GM20000 (cell line): ENCODE results near the gene RAP1GAP.

ENCODE experiments used
- DNase-seq: peaks from one replicate; pipeline ENCODE4 v3.0.0; 2012; ENCODE audit warnings: low spot score
- TF ChIP-seq, protein P1 (sequence below): IDR thresholded peaks from 2 replicates; pipeline ENCODE4 v1.5.1; 2012; ENCODE audit warnings: mild to moderate bottlenecking, control low read depth; ENCODE audit errors: extremely low read depth, missing control alignments

The RAP1GAP gene

DNA sequence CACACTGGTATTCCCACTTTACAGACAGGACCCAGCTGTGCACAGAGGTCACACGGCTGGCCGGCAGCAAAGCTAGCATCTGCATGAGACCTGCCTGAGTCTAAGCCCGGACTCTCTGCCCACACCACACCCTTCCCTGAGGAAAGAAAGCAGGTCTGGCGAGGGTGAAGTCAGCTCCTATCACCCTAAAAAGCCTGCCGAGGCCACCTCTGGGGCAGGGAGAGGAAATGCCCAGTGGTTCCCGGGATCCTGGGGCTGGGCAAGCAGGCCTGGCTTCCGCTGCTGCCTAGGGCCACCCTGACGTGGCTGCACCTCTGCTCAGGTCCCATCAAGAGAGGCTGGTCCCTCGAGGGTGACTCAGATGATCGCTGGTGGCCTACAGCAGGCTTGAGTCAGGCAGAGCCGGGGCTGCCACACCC lies 42.2 kb downstream of the RAP1GAP start:
- TF ChIP-seq, protein P1, sequence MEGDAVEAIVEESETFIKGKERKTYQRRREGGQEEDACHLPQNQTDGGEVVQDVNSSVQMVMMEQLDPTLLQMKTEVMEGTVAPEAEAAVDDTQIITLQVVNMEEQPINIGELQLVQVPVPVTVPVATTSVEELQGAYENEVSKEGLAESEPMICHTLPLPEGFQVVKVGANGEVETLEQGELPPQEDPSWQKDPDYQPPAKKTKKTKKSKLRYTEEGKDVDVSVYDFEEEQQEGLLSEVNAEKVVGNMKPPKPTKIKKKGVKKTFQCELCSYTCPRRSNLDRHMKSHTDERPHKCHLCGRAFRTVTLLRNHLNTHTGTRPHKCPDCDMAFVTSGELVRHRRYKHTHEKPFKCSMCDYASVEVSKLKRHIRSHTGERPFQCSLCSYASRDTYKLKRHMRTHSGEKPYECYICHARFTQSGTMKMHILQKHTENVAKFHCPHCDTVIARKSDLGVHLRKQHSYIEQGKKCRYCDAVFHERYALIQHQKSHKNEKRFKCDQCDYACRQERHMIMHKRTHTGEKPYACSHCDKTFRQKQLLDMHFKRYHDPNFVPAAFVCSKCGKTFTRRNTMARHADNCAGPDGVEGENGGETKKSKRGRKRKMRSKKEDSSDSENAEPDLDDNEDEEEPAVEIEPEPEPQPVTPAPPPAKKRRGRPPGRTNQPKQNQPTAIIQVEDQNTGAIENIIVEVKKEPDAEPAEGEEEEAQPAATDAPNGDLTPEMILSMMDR: no peak
- no peak for DNase-seq

DNA sequence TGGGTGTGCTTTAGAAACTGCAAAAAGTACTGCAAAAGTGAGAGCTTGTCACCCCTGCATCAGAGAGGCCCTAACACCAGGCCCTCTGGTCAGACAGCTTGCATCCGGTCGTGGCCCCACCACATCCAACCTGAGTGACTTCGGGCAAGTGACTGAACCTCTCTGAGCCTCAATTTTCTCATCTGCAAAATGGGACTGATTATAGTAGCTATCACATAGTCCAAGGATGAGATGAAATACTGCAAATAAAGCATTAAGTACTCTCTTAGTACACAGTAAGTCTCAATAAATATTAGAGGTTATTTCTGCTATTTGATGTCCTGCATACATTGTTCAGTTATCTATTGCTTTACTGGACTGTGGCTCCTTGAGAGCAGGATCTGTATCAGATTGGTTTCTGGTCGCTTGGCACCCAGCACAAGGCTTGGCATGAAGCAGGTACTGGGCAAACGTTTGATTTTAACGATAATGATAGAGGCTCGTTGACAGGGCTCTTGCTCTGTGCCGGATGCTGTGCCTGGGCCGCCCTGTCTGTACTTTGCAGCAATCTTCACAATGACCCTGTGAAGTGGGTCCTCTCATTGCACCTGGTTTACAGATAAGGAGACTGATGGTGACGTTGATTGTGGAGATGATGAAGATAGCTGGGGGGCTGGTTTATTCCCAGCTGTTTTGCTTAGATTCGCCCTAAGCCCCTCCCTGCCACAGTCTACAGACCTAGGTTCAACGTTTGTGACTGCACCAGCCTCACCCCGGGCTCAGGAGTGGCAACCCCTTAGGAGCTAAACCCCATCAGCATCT lies 43.6 kb downstream of the RAP1GAP start:
- TF ChIP-seq, protein P1: no peak
- no peak for DNase-seq

- DNase-seq: no peak
- TF ChIP-seq, protein P1: no peak
Observed at GRCh38 chr1:21624571-21625389, 44.4 kb downstream of the RAP1GAP start.

DNA sequence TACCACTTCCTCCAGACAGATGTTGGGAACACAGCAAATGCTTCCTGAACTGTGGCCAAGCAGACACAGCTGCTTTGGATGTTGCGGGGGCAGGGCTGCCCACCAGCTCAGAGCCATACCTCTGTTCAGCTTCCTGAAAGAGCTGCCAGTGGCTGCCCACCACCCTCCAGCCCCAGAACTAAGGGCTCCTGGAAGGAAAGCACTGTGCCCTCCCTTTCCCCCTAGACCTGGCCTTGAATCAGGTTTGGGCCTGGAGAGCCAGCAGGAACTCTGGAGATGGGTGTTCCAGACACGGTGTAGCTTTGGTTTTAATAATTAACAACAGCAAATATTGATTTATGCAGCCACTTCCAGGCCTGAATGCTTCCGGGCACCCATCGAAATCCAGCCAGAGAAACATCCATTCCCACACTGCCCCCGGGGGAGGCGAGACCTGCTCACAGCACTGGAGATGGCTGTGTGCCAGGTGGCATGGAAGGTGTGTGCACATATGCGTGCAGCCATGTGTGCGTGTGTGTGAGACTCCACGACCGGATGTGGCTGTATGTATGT lies 45.7 kb downstream of the RAP1GAP start:
- DNase-seq: no peak
- TF ChIP-seq, protein P1: no peak

DNA sequence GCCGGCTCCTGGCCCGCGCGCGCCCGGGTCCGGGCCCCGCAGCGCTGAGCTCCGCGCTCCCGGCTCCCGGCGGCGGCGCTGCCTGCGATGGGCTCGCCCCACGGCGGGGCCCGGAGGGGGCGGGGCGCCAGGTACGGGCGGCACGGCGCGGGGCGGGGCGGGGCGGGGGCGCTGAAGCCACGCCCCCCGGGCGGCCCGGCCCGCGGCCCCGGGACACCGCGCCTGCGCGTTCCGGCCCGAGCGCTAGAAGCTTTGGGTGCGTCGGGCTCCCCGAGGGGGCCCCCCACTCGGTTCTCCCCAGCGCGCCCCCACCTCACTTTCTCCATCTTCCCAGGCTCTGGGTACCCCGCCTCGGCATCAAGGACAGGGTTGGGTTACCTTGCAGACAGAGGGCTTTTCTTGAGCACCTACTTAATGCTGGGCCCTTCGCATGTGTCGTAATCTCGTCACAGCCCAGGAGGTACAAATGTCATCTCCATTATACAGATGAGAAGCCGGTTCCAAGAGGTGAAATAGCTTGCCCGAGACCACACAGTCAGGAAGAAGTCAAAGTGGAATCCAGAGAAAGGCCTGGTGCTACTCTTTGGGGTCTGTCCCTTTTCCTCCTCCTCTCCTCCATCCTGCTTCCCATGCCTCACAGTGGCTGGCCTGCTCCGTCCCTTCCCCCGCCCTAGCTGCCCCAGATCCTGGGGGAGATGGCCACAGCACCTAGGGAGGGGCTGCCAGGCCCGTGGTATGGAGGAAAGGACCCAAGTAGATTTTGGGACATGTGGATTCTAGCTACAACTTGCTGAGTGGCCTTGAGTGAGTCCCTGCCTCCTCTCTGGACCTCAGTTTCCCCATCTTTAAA lies 46.5 kb downstream of the RAP1GAP start:
- DNase-seq: peak; percentile 77
- TF ChIP-seq, protein P1: no peak

GRCh38 chr1:21621761-21622436 lies 47.3 kb downstream of the RAP1GAP start:
- TF ChIP-seq, protein P1: no peak
- DNase-seq: no peak
